Lung (tissue), 12 donors: ENCODE measurements around the gene ATN1. TPM values are rescaled to one million over a fixed set of nuclear protein-coding genes. Genes with fewer than 3 reads are reported as not detected.

ENCODE experiments used
- ATAC-seq: fragments of 200-7000 bp; cut with Tn5 transposase; one replicate; pipeline ENCODE4 v1.9.1; 2020; ENCODE audit warnings: moderate number of reproducible peaks; ENCODE audit not compliant: insufficient read depth, low FRiP score
- DNase-seq, 3 donors: peaks; one replicate each; pipeline ENCODE4 v3.0.0-alpha.2; 2013 to 2017
- H3K27ac ChIP-seq, 2 donors: one replicate each; pipeline ENCODE4 v1.5.1; 2013; ENCODE audit warnings: mild to moderate bottlenecking in 2 of 2, moderate library complexity in 2 of 2, control low read depth in 1 of 2, inconsistent platforms in 1 of 2, low read depth in 1 of 2, low read length in 1 of 2
- H3K27me3 ChIP-seq, 3 donors: one replicate each; pipeline ENCODE4 v1.5.1; 2013; ENCODE audit warnings: low read length in 2 of 3; ENCODE audit not compliant: control insufficient read depth in 3 of 3, insufficient read depth in 3 of 3
- H3K36me3 ChIP-seq, 4 donors: one replicate each; pipeline ENCODE4 v1.5.1; 2013; ENCODE audit warnings: low read length in 4 of 4, mild to moderate bottlenecking in 1 of 4, moderate library complexity in 1 of 4; ENCODE audit not compliant: control insufficient read depth in 4 of 4, insufficient read depth in 4 of 4
- H3K4me1 ChIP-seq, 5 donors: one replicate each; pipeline ENCODE4 v1.5.1; 2013; ENCODE audit warnings: low read length in 5 of 5, mild to moderate bottlenecking in 2 of 5, moderate library complexity in 1 of 5; ENCODE audit not compliant: control insufficient read depth in 5 of 5, insufficient read depth in 5 of 5
- H3K4me3 ChIP-seq: one replicate; pipeline ENCODE4 v1.5.1; 2013; ENCODE audit warnings: mild to moderate bottlenecking, control low read depth, moderate library complexity
- H3K9ac ChIP-seq, 2 donors: one replicate each; pipeline ENCODE4 v1.5.1; 2013; ENCODE audit warnings: low read length in 2 of 2, control low read depth in 1 of 2; ENCODE audit not compliant: insufficient read depth in 1 of 2
- H3K9me3 ChIP-seq, 4 donors: one replicate each; pipeline ENCODE4 v1.5.1; 2013; ENCODE audit warnings: low read length in 3 of 4, mild to moderate bottlenecking in 1 of 4, moderate library complexity in 1 of 4; ENCODE audit not compliant: control insufficient read depth in 4 of 4, insufficient read depth in 3 of 4
- CTCF ChIP-seq: IDR thresholded peaks from 2 replicates; pipeline ENCODE4 v1.5.1; 2012; ENCODE audit warnings: mild to moderate bottlenecking; ENCODE audit errors: control extremely low read depth, extremely low read depth
- WGBS, 2 donors: extraction: QIAGEN DNeasy Blood & Tissue Kit; methylation state at CpG; one replicate each; pipeline ENCODE4 v1.1.7; 2013; 5-methylcytosine and 5-hydroxymethylcytosine counted together
- polyA plus RNA-seq, 2 donors: library from polyadenylated mRNA; stranded (reverse); fragments of 200-250 nt; gene quantifications; one replicate each; pipeline ENCODE4 v1.2.1, GENCODE V29; 2013
- total RNA-seq, 2 donors: library from RNA; depleted of rRNA in 1 of 2; stranded (reverse); fragments of >200 nt in 1 of 2; gene quantifications; one replicate each; pipeline ENCODE4 v1.2.1, GENCODE V29; 2014 to 2021
- donor health status: control.
- donor health status: control.
- donor health status: Bipolar disorder and iron deficiency.
- donor health status: healthy.
- donor health status: DM: yes; HTN: yes; CAD: no.

Gene ATN1
- total and polyA plus RNA-seq, 4 donors = 63.5 to 113 (median 79.8) TPM

GRCh38 chr12:6921996-6922946, 5.5 kb upstream of the ATN1 start:
- H3K27ac ChIP-seq = no peak overlapping the region

GRCh38 chr12:6923003-6923732, 4.6 kb upstream of the ATN1 start:
- Histone ChIP-seq H3K36me3 (peaks cover 0 to 4% (median under 1%) of the 10 kb centered on the region in 4 donors), H3K9me3 (no peaks in the 10 kb centered on the region), H3K4me1 (peaks cover 8 to 35% (median 19%) of the 10 kb centered on the region in 5 donors), H3K27ac (peak overlapping the region in 1 of 2 donors; percentile 2), H3K4me3 (no peak overlapping the region), H3K27me3 (no peaks in the 10 kb centered on the region), H3K9ac (no peak overlapping the region)
- ATAC-seq = no peak
- DNase-seq = no peak
- TF ChIP-seq CTCF = no peak
- 83 to 85% methylated on average over 10 of the region's 10 CpGs for WGBS, 2 donors

More at GRCh38 chr12:6921996-6922946, 5.5 kb upstream of the ATN1 start:
- DNase-seq = no peak
- H3K4me3 ChIP-seq = no peak overlapping the region
- no peaks in the 10 kb centered on the region for H3K27me3 ChIP-seq
- no peak for TF ChIP-seq CTCF
- ATAC-seq = no peak
- WGBS, 2 donors = 63 to 77% methylated on average over 9 of the region's 9 CpGs
- H3K36me3 ChIP-seq = peaks cover 0 to 8% (median under 1%) of the 10 kb centered on the region in 4 donors
- no peak overlapping the region for H3K9ac ChIP-seq
- H3K4me1 ChIP-seq = peaks cover 8 to 34% (median 19%) of the 10 kb centered on the region in 5 donors
- no peaks in the 10 kb centered on the region for H3K9me3 ChIP-seq

DNA sequence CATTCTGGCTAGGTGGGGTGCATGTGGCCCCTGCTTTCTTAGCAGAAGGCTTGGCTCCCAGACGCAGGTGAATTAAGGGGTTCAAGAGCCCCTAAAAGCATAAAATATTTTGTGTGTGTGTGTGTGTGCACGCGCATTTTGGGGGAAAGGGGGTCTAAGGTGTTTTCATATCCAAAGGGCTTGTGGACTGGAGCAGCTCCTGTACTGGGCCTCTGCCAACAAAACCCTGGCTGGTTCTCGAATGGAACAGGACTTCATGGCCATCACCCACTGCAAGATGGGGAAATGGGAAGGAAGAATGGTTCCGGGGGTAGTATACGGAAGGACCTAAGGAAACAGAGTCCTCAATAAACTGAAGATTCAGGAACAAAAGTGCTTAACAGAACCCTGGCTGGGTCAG, 3.9 kb upstream of the ATN1 start:
- H3K4me1 ChIP-seq = peaks cover 8 to 35% (median 19%) of the 10 kb centered on the region in 5 donors
- H3K27ac ChIP-seq = peak overlapping the region in 1 of 2 donors; percentile 2
- H3K9me3 ChIP-seq = no peaks in the 10 kb centered on the region

More for the DNA sequence above, 3.9 kb upstream of the ATN1 start:
- TF ChIP-seq CTCF = no peak
- WGBS, 2 donors = 52 to 62% methylated on average over 6 of the region's 6 CpGs
- no peak overlapping the region for H3K9ac ChIP-seq
- ATAC-seq = no peak
- no peak for DNase-seq
- H3K36me3 ChIP-seq = peaks cover 0 to 4% (median under 1%) of the 10 kb centered on the region in 4 donors
- H3K27me3 ChIP-seq = no peaks in the 10 kb centered on the region
- H3K4me3 ChIP-seq = no peak overlapping the region
